GM18519 (cell line): ENCODE results near the gene CCDC85B.

Source experiments
- ATAC-seq: cut with Tn5 transposase; IDR thresholded peaks from one replicate; pipeline ENCODE4 v1.9.1; 2021; ENCODE audit warnings: mild to moderate bottlenecking, moderate library complexity; ENCODE audit not compliant: unreplicated experiment, low FRiP score

CCDC85B gene

GRCh38 chr11:65856689-65857499 lies 33.6 kb upstream of the CCDC85B start:
- no peak for ATAC-seq

GRCh38 chr11:65857500-65857852 lies 33.0 kb upstream of the CCDC85B start:
- no peak for ATAC-seq

GRCh38 chr11:65857853-65858680 lies 32.4 kb upstream of the CCDC85B start, which contains the start of gene CFL1:
CFL1 (minus strand) TSS chr11:65858180; CDS start chr11:65858099, 81 bp downstream.
- peak; percentile 36 for ATAC-seq

GRCh38 chr11:65858681-65859087 lies 31.8 kb upstream of the CCDC85B start:
- no peak for ATAC-seq

GRCh38 chr11:65859095-65859811 lies 31.2 kb upstream of the CCDC85B start:
- ATAC-seq, result peak; percentile 44

- no peak for ATAC-seq
These were observed 30.6 kb upstream of the CCDC85B start for GRCh38 chr11:65859812-65860277.

GRCh38 chr11:65860278-65861164 lies 30.0 kb upstream of the CCDC85B start, which contains the start of gene MUS81:
MUS81 (plus strand) TSS chr11:65860433; CDS start chr11:65860754, 321 bp downstream.
- ATAC-seq, result no peak

GRCh38 chr11:65861165-65861505 lies 29.3 kb upstream of the CCDC85B start:
- ATAC-seq, result no peak

- ATAC-seq, result no peak
These were observed 28.8 kb upstream of the CCDC85B start for GRCh38 chr11:65861533-65862183.

GRCh38 chr11:65862191-65862735 lies 28.2 kb upstream of the CCDC85B start:
- no peak for ATAC-seq

- ATAC-seq, result no peak
These were observed 27.3 kb upstream of the CCDC85B start for GRCh38 chr11:65862941-65863888.

- no peak for ATAC-seq
These were observed 26.4 kb upstream of the CCDC85B start for GRCh38 chr11:65863889-65864705.

- no peak for ATAC-seq
These were observed 25.6 kb upstream of the CCDC85B start for GRCh38 chr11:65864706-65865471.

- no peak for ATAC-seq
These were observed 24.8 kb upstream of the CCDC85B start for GRCh38 chr11:65865550-65866172.

GRCh38 chr11:65866509-65867283 lies 23.8 kb upstream of the CCDC85B start:
- ATAC-seq, result no peak
